T-helper 1 cell (primary cell): ENCODE measurements around the gene FUOM.
A peak's percentile ranks its signal among the peaks of the same experiment; 100 is the strongest.

Experiments used
- DNase-seq, 5 donors: peaks; one replicate each; pipeline ENCODE4 v3.0.0-alpha.2; 2012 to 2020
- total RNA-seq, 4 donors: gene quantifications; one replicate each; lab custom pipeline; 2026; lab: John Stamatoyannopoulos, UW

FUOM gene, protein sequence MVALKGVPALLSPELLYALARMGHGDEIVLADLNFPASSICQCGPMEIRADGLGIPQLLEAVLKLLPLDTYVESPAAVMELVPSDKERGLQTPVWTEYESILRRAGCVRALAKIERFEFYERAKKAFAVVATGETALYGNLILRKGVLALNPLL
- 5.2 to 8.6 (median 6.4) reads per million in 4 donors for total RNA-seq

DNA sequence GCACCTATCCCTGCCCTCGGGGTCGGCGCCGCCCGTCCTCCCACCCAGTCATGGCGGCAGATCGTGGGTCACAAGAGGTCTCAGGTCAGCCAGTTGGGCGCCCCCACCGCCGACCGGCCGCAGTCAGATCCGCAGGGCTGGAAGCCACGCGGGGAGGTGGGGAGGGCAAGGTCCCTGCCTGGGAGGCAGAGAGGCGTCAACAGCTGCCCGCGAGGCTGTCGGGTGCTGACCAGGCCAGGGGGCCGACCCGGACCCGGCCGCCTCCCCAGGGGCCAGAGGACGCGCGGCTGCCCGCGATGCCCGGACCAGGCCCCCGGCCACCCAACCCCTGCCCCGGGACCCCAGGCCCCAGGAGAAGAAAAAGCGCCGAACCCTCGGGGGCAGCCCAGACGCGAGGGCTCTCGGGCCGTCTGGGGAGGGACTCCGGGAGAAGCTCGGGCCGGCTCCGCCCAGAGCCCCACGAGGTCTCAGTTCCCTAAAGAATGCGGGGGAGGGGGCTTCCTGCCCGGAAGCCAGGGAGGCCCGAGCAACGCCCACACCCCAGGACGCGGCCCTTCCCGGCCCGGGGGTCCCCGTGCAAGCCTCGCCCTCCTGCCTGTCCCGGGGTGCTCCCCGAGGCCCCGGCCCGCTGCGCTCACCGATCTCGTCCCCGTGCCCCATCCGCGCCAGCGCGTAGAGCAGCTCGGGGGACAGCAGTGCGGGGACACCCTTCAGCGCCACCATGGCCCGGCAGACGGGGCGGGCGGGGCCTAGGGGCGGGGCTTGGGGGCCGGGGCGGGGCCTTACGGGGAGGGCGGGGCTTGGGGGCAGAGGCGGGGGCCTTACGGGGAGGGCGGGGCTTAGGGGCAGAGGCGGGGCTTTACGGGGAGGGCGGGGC is at the start of gene FUOM:
TSS of gene FUOM (minus strand) at position 735 of the 877 bp plus-strand sequence. CDS start at position 723, 12 bp downstream.
- peak; percentile 55 to 68 (median 62) for DNase-seq

DNA sequence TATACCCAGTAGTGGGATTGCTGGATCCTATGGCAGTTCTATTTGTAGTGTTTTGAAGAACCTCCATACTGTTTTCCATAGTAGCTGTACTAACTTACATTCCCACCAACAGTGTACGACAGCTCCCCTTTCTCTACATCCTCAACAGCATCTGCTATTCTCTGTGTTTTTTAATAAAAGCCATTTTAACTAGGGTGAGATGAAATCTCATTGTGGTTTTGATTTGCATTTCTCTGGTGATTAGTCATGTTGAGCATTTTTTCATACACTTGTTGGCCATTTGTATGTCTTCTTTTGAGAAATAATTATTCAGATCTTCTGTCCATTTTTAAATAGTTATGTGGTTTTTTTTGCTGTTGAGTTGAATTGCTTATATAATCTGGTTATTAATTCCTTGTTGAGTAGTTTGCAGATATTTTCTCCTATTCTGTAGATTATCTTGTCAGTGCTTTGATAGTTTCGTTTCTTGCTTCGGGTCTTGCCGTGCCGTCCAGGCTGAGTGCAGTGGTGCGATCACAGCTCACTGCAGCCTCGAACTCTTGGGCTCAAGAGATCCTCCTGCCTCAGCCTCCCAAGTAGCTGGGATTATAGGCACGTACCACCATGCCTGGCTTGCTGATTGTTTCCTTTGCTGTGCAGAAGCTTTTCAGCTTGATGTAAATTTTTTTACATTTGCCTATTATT is 48.2 kb upstream of the FUOM start:
- DNase-seq: no peak

DNA sequence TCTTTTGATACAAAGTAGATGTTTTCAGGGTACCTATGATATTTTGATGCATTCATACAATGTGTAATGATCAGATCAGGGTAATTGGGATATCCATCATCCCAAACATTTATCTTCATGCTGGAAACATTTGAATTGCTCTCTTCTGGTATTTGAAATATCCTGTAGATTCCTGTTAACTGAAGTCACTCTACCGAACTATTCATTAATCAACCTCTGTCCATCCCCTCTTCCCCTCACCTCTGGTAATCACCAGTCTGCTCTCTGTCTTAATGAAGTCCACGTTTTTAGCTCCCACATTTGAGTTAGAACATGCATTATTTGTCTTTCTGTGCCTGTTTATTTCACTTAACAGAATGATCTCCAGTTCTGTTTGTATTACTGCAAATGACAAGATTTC is 47.5 kb upstream of the FUOM start:
- no peak for DNase-seq

DNA sequence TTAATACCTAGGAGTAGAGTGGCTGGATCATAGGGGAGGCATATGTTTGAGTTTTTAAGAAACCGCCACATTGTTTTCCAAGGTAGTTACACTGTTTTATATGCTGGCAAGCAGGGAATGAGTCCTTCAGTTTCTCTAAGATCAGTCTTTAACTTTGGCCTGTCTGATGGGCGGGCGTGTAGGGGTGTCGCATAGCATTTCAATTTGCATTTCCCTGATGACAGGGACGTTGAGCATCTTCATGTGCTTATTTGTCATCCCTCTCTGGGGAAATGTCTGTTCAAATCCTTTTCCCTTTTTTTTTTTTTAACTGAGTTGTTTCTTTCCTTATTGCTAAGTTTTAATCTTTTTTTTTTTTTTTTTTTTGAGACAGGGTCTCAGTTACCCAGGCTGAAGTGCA is 46.0 kb upstream of the FUOM start:
- DNase-seq: no peak

DNA sequence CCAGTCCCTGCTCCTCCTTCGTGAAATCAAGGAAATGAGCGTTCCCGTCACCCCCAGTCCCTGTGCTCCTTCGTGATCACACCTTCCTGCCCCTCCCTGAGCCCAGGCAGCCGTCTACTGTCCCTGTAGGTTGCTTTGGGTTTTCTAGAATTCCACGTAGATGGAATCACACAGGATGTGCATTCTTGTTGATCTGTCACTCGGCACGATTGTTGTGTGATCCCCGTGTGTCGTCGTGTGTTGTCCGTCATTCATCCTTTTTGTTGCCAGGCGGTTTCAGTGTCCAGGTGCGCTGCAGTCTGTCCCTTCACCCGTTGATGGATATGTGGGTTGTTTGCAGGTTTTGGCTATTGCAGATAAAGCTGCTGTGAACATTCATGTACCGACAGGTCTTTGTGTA is 45.5 kb upstream of the FUOM start:
- DNase-seq: no peak

DNA sequence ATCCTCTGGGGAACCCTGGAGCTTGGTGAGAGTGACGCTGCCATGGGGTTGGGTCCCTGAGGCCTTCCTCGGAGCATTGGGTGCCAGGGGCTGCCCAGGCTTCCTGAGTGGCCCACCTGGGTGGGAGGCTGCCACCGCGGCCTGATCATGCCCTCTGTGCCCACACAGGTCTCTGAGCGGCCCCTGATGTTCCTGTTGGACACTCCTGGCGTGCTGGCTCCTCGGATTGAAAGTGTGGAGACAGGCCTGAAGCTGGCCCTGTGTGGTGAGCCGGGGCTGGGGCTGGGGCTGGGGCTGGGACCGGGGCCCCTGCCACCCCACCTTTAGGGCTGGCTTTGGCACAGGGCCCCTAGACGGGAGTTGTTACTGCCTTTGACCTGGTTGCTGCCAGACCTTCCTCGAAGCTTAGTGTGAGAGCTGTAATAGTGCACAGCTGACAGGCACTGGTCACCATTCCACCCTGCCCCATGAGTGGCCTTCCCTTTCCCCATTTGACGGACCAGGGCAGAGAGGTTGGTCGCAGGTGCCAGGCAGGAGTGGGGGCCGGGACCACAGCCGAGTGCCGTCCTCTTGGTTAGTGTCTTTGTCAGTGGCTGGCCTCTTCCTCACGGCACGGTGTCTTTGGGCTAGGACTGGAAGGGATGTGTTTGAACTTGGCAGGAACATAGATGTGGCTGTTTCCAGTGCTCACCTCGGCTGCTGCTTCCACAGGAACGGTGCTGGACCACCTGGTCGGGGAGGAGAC is 44.3 kb upstream of the FUOM start:
- DNase-seq: no peak

DNA sequence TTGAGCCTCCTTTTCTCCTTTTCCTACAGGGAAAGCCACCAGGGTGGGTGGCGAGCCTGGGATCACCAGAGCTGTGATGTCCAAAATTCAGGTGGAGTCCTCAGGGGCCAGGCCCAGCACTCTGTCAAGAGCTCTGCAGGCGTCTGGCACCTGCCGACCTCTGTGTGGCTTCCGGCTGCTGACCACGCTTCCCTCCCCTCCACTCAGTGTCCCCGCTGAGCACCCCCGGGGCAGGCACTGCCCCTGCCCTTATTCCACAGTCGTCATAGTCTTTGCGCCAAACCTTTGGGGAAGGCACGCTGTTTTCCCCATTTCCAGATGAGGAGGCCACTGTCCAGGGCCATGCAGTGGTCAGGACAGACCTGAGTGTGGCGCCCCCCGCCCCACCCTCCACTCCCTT is 43.7 kb upstream of the FUOM start:
- no peak for DNase-seq

DNA sequence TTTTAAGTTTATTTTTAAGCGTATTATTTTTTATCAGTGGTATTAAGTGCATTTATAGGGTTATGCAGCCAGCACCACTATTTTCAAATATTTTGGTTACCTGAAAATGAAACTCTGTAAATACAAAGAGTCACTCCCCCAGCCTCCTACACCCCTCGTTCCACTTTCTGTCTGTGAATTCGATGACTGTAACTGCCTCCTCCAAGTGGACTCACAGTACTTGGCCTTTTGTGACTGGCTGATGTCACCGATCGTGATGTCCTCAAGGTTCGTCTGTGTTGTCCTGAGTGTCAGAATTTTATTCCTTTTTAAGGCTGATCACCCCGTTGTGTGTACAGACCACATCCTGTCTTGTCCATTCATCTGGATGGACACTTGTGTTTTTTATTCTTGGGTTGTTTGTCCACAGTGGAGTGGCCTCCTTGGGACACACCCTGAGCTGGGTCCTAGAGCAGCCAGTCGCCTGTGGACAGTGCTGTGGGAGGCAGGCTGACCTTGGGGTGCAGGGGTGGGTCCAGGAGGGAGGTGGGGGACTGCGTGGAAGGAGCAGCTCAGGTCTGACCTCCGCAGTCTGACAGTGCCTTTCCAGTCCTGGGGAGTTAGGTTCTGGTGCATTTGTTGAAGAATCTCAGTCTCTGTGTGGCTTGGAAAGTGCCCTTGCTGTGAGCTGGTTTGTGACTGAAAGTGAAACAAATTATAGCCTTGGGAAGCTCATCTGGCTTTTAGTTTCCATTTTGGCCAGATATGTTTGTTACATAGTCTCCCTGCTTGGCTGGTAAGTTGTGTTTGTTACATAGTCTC is 43.0 kb upstream of the FUOM start:
- DNase-seq: peak in 1 of 5 donors; percentile 53

DNA sequence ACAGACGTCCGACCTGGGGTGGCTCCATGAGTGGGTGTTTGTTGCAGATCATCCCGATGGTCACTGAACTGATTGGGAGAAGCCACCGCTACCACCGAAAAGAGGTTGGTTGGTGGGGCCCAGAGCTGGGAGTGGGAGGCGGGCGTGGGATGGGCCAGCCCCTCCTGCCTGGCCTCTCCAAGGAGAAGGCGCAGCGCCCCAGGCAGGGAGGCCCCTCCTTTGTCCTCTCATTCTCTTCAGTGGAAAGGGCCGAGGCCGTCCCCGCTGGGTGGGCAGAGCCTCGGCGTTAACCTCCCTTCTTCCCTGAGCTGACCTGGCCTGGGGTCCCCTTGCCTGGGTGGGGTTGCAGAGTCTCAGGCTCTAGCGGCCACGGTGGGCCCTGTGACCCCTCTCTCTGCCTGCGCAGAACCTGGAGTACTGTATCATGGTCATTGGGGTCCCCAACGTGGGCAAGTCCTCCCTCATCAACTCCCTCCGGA is 41.3 kb upstream of the FUOM start:
- no peak for DNase-seq

DNA sequence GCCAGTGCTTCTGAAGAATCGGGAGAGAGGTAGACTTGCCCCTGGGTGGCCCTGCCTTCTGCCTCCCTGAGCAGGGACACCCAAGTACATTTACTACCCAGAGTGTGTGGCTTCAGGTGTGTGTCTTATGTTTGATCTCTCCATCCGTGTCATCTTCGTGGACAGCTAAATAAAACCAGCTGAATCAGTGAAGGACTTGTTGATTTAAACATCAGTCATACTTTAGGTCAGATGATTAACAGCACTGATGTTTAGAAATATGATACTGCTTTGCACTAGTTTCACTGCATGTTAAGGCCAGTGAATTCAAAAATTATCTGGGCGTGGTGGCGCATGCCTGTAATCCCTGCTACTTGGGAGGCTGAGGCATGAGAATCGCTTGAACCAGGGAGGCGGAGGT is 40.1 kb upstream of the FUOM start:
- DNase-seq: no peak

DNA sequence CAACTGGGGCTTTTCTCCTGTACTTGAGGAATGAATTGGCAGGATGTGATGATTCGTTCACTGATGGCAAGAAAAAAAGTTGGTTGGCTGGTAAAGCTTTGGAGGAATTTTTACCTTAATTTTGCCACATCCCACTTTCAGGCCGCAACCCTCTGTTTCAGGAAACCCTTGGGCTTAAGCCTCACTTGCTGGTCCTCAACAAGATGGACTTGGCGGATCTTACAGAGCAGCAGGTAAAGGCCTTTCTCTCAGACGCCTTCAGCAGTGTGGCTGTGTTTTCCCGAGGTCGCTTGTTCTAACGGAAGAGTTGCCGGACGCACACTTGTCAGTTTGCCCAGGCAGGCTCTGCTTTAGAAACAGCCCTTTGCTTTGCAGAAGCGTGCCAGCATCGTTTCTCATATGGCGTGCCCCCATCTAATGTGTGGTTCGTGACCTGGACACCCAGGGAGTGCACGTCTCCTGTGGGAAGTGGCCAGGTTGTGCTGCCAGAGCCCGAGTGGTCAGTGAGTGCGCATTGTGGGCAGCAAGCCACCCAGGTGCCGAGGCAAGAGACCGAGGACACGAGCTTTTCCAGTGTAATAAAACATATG is 38.3 kb upstream of the FUOM start:
- no peak for DNase-seq

DNA sequence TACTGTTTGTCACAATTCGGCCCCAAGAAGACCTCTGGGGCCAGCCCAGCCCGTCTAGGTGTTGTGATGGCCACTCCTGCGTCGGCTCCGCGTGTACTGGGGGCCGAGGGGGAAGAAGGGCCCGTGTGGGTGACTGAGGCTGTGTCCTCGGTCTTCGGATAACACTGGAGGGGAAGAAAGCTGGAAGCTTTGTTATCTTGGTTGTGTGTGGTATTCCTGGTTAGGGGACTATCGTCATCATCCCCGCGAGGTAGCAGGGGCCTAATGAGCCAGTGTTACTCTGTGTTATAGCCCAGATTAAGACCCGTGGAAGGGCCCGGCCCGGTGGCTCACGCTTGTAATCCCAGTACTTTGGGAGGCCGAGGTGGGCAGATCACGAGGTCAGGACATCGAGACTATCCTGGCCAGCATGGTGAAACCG is 37.0 kb upstream of the FUOM start:
- no peak for DNase-seq

DNA sequence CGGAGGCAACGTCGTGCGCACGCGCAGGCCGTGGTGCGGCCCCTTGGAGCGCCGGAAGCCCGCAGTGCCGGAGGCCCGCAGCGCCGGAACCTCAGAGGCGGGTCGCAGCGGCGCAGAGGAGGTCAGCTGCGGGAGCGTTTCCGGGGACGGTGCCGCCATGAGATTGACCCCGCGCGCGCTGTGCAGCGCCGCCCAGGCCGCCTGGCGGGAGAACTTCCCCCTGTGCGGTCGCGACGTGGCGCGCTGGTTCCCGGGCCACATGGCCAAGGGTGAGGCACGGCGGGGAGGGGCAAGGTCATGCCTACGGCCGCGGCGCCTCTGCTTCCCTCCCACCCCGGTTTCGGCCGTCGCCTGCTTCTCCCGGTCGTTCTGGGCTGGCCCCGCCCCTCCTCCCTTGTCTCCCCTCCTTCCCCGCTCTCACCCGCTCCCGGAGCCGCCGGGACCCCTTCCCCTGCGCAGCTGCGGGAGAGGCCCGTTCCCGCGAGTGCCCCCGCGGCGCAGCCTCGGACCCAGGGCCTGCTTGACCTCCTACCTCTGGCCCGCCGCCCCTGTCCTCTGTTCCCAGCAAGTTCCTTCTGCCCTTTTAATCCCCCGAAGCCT is 36.3 kb upstream of the FUOM start, which contains the start of gene MTG1:
TSS of gene MTG1 (plus strand) at position 94 of the 600 bp plus-strand sequence. CDS start at position 158, 64 bp downstream.
- DNase-seq: peak in 4 of 5 donors; percentile 89 to 93 (median 91)

DNA sequence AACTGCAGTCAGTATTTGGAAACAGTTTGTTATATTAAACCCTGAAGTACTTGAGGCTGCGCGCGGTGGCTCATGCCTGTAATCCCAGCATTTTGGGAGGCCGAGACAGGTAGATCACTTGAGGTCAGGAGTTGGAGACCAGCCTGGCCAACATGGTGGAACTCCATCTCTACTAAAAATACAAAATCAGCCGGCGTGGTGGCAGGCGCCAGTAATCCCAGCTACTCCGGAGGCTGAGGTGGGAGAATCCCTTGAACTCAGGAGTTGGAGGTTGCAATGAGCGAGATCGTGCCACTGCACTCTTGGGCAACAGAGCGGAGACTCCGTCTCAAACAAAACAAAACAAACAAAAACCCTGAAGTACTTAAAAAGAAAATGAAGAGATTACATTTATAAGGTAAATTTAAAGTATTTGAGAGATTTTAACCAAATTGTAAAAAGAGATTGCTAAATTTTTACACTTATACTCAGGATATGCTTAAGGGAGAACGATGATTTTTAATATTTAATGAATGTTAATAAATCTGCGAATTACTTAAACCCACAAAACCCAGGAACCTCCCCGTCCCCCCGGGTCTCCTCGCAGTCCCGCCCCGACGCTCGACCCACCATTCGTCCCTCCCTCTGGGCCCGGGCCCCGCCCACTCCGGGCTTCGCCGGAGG is 35.7 kb upstream of the FUOM start:
- DNase-seq: peak in 1 of 5 donors; percentile 92

DNA sequence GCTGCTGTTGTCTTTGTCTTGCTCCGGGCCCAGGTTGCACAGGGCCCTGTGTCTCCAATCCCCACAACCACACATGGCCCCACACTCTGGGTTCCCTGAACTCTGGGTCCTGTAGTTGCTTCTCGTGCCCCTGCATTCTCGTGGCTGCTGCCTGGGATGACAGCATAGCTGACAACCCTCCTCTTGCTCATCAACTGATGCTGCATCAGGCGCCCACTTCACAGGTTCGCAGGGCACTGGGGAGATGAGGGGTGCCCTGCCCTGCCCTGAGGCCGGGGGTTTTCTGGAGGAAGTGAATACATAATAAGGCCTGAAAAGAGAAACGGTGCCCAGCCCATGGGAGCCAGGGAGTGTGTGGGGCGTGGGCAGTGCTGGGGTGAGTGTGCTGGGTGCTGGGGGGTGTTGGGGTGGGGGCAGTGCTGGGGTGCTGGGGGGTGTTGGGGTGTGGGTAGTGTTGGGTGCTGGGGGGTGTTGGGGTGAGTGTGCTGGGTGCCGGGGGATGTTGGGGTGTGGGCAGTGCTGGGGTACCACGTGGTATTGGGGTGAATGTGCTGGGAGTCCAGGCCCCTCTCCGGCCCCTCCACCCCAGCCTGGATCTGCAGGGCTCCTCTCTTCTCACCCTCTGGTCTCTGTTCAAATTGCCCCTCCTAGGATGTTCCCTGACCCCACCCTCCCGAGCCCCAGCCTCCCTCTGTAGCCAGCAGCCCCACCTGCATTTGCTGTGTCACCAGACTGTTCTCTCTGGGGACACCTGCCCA is 34.1 kb upstream of the FUOM start:
- no peak for DNase-seq

DNA sequence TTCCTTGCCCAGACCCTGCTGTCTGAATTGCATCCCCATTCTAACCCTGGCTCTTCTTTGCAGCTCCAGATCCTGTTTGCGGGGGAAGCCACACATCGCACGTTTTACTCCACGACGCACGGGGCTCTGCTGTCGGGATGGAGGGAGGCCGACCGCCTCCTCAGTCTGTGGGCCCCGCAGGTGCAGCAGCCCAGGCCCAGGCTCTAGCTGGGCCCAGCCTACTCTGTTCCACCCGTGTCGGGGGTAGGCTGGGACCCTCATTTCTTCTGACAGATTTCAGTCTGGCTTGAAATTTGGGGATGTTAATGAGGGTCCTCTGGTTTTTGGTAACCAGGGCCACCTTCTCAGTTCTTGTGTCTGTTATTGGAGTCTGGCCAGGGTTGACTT is 33.4 kb upstream of the FUOM start:
- no peak for DNase-seq

DNA sequence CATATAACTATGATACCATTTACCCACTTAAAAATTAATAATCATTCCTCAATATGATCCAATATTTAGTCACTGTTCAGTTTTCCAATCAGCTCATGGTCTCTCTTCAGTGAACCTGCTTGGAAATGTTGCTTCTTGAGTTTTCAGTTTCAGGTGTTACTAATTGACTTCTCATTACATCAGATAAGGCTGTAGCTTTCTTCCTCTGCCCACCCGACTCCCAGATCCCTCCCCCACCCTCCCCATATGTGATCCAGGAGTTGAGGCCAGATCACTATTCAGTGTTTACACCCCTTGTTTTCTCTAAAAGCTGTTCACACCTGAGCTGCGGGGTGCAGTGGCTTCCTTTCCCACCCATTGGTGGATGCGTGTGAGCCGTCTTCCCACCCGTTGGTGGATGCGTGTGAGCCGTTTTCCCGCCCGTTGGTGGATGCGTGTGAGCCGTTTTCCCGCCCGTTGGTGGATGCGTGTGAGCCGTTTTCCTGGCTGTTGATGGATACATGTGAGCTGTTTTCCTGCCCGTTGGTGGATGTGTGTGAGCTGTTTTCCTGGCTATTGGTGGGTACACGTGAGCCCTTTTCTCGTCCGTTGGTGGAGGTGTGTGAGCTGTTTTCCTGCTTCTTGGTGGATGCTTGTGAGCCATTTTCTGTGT is 32.9 kb upstream of the FUOM start:
- DNase-seq: no peak

DNA sequence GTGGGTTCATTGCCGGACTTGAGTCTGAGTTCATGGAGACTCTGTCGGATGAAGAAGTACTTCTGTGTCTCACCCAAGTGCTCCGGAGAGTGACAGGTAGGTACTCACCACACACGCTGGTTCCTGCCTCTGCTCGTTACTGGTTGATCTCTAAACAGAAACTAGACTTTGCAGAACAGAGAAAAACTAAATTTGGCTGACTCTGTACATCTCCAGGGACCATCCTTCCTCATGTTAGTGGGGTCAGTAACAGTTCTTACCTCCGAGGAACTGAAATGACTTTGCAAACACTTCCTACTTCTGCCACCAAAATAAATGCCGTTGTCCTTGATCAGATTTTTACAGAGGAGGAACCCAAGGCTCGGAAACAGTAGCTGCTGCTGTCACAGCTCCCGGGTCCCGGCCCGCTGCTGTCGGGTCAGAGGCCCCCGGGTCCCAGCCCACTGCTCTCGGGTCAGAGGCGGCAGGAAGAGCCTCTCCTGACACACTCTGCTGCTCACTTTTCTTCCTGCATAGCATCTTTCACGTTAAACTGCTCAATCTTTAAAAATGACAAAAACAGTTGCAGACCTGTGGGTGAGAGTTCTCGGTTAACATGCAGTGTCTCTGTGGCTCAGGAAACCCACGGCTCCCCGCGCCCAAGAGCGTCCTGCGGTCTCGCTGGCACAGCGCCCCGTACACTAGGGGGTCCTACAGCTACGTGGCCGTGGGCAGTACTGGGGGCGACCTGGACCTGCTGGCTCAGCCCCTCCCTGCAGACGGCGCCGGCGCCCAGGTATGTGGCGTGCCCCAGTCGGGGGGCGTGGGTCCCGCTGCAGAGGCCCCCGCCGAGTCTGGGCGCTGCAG is 31.4 kb upstream of the FUOM start:
- DNase-seq: peak in 3 of 5 donors; percentile 14 to 69 (median 15)
